GOT3 (cell line): Measurements from ENCODE around the gene LZTR1.
"Not testable (repeated sequence)": the region's sequence is repeated elsewhere in the genome, so short reads cannot be mapped to it uniquely, and the experiment has no call there.

Experiments
- DNase-seq: peaks from one replicate; lab custom pipeline; 2025; ENCODE audit warnings: mixed read lengths; lab: John Stamatoyannopoulos, UW

Gene LZTR1

DNA sequence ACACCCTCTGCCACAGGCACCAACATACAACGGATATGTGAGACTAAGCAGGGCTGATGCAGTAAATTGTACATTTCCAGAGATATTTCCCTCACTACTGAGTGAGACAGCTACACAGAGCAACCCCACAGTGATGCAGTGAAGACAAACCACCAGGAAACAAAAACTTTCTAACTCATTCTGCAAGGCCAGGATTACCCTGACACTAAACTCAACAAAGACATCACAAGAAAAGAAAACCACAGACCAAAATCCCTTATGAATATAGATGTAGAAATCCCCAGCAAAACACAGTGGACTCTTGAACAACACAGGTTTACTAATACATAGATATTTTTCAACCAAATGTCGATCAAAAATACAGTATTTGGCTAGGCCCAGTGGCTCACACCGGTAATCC, 51.8 kb downstream of the LZTR1 start:
- DNase-seq = no peak

DNA sequence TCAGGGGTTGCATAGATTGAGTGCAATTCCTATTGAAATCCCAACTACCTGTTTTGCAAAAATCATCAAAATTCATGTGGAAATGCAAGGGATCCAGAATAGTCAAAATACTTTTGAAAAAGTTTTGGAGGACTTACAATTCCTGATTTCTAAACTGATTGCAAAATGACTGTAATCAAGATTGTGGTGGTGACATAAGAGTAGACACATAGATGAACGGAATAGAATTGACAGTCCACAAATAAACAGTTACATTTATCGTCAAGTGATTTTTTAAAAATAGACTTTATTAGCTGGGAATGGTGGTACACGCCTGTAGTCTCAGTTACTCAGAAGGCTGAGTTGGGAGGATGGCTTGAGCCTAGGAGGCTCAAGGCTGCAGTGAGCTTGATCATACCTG, 52.9 kb downstream of the LZTR1 start:
- no peak for DNase-seq

DNA sequence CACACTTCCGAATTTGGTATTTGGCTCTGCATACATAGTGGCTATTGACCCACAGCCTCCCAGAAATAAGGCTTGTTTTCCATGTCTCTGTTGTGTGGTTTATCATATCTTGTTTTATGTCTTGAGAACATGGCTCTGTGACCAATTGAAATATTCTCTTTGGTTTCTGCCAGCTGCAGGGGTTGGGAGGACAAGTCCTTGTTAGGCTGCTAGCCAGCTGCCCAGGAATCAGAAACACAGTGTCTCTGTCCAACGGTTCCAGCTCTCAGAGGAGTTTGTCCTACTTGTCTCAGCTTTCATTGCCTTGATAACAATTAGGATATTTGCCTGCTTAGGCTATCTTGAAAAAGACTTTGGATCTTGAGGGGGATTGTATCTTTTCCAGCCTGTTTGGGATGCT, 56.3 kb downstream of the LZTR1 start:
- DNase-seq = no peak

DNA sequence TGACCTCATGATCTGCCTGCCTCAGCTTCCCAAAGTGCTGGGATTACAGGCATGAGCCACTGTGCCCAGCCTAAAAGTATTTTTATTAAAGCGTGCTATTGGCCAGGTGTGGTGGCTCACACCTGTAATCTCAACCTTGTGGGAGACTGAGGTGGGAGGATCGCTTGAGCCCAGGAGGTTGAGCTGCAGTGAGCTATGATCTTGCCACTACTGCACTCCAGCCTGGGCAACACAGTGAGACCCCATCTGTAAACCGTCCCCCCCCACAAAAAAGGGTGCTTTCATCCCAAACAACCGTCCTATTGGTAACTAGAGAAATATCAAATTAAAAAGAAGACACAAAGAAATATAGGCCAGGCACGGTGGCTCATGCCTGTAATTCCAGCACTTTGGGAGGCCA, 57.1 kb downstream of the LZTR1 start:
- DNase-seq = not testable (repeated sequence)

DNA sequence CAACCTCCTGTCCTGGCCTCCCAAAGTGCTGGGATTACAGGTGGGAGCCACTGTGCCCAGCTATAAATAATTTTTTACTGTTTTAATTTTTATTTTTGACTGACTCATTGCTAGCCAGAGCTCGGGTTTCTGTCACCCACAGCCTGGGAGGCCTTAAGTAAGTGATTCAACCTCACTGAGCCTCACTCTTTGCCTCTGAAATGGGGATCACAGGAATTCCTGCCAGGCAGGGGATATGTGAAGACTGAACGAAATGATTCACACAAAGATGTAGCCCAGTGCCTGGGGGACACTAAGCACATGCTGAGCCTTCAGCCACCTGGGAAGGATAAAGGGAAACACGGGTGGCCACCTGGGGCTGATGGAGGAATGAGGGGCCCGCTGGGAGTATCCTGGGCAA, 59.8 kb downstream of the LZTR1 start:
- DNase-seq = no peak

DNA sequence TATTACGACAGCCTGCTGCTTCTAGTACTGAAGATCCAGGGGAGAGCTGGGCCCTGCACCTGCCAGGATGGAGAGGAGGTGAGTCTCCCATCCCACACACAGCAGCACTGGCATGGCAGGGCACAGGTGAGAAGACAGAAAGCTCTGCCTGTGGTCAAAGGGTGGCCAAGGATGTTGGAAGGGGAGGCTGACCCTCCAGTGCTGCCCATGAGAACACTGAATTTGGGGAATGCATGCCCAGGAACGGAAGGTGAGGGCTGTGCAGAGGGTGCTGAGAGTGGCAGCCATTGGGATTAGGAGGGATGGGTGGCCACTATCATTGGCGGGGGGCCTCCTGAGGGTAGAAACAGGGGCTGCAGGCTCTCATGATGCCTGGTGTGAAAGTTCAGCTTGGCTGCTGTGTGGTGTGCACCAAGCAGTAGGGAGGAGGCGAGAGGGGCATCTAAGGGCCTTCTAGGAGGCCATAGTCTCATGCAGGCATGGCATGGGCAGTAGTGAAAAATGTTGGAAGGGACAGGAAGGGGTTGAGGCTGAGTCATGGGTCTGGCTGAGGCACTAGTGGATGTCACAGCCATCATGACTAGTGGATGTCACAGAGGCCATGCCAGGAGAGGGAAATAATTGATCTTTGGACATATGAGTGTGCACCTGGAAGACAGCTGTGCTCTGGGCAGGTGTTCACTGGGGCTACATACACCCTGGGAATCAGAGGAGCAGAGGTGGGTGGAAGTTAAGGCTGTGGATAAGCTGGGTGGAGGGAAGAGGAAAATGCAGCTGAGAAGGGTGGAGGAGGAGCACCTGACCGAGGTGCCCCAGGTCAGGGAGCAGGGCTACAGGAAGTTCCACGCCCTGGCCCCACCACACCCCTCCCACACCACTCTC, 61.1 kb downstream of the LZTR1 start:
- DNase-seq = no peak

DNA sequence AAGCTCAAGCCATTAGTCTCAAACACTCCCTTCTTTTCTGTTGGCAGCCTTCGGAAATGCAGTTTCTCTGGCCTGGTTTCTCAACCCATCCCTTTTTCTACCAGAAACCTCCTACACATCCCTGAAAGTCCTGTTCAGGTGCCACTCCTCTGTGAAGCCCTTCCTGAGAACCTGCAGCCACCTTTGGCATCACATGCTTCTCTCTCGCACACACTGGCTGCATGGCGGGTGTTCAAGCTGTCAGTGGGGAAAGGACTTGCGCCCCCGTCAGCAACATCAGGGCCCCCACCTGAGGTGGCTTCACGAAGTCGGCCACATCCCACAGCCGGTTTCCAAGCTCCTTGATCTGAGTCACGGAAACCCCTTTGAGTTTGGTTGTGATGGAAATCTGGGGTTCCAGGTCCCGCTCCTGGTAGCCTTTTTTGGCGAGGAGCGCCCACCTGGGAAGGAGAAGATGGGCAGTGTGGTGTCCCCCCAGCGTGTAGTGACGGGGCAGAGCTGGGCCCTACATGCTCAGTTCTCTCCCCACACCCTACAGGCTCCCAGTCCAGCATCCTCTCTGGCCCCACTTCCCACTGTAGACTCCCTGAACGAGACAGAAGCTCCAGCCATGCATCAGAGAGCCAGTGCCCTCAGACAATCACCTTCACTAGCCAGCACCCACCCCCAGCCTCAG, 61.9 kb downstream of the LZTR1 start:
- DNase-seq = no peak

DNA sequence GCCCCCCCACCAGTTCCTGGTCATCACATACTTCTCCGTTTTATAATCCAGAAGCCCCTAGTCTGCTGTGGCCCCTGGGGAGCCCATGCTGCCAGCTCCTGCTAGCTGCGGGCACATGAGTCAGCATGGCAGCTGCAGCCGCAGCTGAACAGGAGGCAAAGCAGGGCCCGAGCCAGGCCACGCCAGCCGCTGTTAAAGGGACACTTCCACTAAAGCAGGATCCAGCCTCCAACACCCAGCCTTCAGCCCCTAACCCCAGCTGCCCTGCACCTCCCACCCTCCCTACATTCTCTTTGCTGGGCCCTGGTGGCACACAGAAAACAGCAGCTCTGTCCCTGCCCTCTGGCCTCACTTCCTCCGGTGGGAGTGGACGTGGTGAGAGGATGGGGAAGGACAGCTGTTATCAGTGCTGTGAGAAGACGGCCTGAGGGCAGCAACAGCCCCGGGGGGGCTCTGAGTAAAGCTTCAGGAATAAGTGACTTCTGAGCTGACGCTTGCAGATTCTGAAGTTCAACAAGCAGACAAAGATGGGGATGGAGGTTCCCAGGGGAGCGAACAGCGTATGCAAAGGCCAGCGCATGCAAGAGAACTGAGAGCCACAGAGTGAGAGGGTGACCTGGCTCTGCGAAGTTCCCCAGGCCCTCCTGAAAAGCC, 63.0 kb downstream of the LZTR1 start:
- peak; percentile 33 for DNase-seq

DNA sequence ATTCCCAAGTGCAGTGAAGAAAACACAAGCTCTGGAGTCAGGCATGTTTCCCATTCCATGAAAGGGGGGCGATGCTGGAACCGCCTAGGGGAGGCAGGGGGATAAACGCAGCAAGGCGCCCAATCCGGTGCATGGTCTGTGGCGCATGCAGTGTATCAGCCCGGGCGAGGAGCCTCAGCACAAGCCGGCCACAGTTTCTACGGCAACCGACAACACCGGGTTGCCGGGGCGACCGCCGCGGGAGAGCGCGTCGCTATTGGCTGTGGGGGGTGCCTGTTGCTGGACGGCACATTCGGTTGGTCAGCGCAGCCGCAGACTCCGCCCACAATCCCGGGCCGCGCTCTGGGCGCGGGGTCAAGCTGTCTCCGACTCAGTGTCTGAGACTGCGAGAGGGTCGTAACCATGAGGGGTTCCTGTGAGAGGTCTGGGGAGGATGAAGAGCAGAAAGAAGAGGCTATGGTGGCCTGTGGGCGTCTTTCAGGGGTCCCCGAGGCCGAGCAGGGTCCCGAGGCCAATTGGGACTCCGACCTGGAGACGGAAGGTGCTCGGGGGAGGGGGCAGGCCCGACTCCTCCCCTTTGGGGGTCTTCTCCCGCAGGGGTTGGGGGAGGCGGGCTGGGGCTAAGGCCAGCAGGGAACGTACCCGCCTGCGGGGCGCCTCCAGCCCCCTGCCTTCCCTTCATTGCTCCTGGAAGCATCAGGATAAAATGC, 63.6 kb downstream of the LZTR1 start, which contains the start of gene LRRC74B:
TSS of gene LRRC74B (plus strand) at position 362 of the 710 bp plus-strand sequence. CDS start at position 403, 41 bp downstream.
- peak; percentile 72 for DNase-seq

DNA sequence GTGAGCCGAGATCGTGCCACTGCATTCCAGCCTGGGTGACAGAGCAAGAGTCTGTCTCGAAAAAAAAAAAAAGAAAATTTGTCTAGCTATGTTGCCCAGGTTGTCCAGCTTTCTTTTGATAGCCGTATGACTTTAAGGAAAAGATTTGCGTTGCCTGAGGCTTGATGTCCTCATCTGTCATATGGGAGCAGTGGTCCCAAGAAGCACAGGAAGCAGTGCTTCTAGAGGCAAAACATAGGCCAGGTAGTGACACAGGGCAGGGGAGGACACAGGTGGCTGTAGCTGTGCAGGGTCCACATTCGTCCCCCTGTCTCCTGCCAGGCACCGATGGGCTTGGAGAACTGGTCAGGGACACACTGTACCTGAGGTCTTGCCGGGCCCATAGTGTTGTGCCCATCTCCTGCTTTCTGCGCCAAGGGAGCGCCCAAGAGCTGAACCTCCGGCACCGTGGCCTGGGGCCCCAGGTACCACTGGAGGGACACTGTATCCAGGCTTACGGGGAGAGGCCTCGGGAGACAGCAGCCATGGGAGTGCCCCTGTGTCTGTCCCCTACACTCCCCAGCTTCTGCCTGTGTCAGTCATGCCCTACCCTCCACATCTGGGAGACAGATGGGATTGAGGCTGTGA, 65.1 kb downstream of the LZTR1 start:
- DNase-seq = no peak

DNA sequence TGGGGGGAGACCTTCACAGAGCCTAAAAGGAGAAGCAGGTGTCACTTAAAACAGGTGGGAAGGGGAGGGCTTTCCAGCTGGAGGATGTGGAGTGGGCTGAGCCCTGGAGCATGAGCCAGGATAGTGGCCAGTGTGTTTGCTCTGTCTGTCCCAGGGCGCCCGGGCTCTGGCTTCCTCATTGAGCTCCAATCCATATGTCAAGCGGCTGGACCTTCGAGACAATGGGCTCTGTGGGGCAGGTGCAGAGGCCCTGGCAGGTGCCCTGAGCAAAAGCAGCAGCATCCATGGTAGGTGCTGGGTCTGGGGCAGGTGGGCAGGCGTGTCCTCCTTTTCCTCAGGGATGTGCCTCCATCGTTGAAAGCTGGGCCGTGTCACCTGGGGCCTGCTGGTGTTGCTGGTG, 65.6 kb downstream of the LZTR1 start:
- no peak for DNase-seq

DNA sequence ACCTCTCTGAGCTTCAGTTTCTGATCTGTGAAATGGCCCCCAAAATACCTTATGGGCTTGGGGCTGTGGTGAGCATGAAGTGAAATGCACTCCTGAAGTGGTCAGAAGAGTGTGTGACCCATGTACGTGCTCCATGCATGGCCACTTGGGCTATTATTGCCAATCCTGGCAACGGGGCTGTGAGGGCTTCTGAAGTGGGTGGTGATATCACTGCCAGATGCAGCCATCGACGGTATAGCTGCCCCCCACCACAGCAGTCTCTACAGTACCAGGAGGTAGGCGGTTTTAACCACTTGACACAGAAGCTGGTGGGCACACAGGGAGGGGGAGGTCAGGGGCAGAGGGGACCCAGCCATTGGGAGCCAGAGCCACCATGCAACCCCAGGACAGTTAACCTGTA, 66.4 kb downstream of the LZTR1 start:
- DNase-seq = not testable (repeated sequence)
